ENCODE results near the gene PRIMA1. TPM values are rescaled to one million over a fixed set of nuclear protein-coding genes. Genes with fewer than 3 reads are reported as not detected.

Gene PRIMA1
- total RNA-seq, 2 experiments from 2014 or later: not detected

DNA sequence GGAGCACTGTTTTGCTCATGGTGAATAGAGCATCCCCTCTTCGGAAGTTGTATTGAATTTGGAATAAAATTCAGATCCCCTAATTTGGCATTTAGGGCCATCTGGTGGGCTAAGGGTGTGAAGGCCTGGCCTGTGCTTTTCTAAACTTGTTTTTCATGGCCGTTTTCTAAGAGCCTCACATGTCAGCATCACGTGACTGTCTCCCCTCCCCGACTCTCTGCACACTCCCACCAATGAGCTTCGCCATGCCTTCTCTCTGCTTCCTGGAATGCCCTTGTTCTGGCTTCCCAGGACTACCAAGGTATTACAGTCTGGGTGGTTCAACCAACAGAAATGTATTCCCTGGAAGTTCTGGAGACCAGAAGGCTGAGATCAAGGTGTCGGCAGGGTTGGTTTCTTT is 85.3 kb downstream of the PRIMA1 start:
- peaks cover 9% of the 10 kb centered on the region for H3K9me3 Mint-ChIP-seq
- no peaks in the 10 kb centered on the region for H3K36me3 Mint-ChIP-seq (ENCODE audit: low read depth)
- POLR2A ChIA-PET: no interaction called here
- CTCF ChIA-PET: no interaction called here
- H3K27me3 Mint-ChIP-seq: peaks cover 13% of the 10 kb centered on the region
- DNase-seq: no peak
- H3K4me1 Mint-ChIP-seq: no peaks in the 10 kb centered on the region
- no peak overlapping the region for H3K27ac Mint-ChIP-seq
- H3K4me3 Mint-ChIP-seq: no peak overlapping the region

GRCh38 chr14:93701562-93701961 is 86.7 kb downstream of the PRIMA1 start:
- no peak overlapping the region for H3K27ac Mint-ChIP-seq
- H3K4me3 Mint-ChIP-seq: no peak overlapping the region
- CTCF ChIA-PET: no interaction called here
- H3K4me1 Mint-ChIP-seq: no peaks in the 10 kb centered on the region
- no peak for DNase-seq
- no peaks in the 10 kb centered on the region for H3K36me3 Mint-ChIP-seq (ENCODE audit: low read depth)
- POLR2A ChIA-PET: no interaction called here
- peaks cover 10% of the 10 kb centered on the region for H3K9me3 Mint-ChIP-seq
- H3K27me3 Mint-ChIP-seq: peaks cover 14% of the 10 kb centered on the region

- ChIA-PET POLR2A (no interaction called here), CTCF (no interaction called here)
- DNase-seq: no peak
- H3K27me3 Mint-ChIP-seq: peaks cover 14% of the 10 kb centered on the region
- no peaks in the 10 kb centered on the region for H3K4me1 Mint-ChIP-seq
- no peak overlapping the region for H3K27ac Mint-ChIP-seq
- no peak overlapping the region for H3K4me3 Mint-ChIP-seq
- H3K36me3 Mint-ChIP-seq (ENCODE audit: low read depth): no peaks in the 10 kb centered on the region
- peaks cover 10% of the 10 kb centered on the region for H3K9me3 Mint-ChIP-seq
Measured at GRCh38 chr14:93700928-93701327, 87.4 kb downstream of the PRIMA1 start.

GRCh38 chr14:93693914-93694313 is 94.4 kb downstream of the PRIMA1 start:
- Mint-ChIP-seq H3K27me3 (peaks cover 7% of the 10 kb centered on the region), H3K4me3 (no peak overlapping the region), H3K9me3 (peaks cover 3% of the 10 kb centered on the region), H3K27ac (no peak overlapping the region), H3K36me3 (ENCODE audit: low read depth) (no peaks in the 10 kb centered on the region), H3K4me1 (no peaks in the 10 kb centered on the region)
- POLR2A ChIA-PET: no interaction called here
- DNase-seq: no peak
- CTCF ChIA-PET: no interaction called here

- no peak overlapping the region for H3K27ac Mint-ChIP-seq
- ChIA-PET CTCF (no interaction called here), POLR2A (no interaction called here)
- no peaks in the 10 kb centered on the region for H3K9me3 Mint-ChIP-seq
- H3K4me1 Mint-ChIP-seq: no peaks in the 10 kb centered on the region
- no peak for DNase-seq
- no peak overlapping the region for H3K4me3 Mint-ChIP-seq
- H3K36me3 Mint-ChIP-seq (ENCODE audit: low read depth): no peaks in the 10 kb centered on the region
- H3K27me3 Mint-ChIP-seq: peaks cover 13% of the 10 kb centered on the region
Measured at GRCh38 chr14:93691042-93691780, 97.1 kb downstream of the PRIMA1 start.

DNA sequence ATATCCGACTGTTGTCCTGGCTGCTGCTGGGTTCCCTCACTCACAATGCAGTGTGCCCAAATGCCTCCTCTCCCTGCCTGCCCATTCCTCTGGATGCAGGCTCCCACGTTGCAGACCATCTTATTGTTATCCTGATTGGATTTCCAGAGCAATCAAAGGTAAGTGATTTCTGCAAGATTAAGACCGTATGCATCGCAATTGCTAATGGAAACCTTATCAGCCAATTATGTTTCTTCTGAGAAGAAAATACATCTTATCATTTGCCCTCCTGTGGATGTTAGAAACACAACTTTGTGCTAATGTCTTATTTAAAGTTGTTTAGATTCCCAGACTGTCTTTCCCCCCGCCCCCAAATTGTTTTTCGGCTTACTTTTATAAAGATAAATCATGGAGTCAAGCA is 98.1 kb downstream of the PRIMA1 start:
- Mint-ChIP-seq H3K4me1 (no peaks in the 10 kb centered on the region), H3K27me3 (peaks cover 18% of the 10 kb centered on the region), H3K36me3 (ENCODE audit: low read depth) (no peaks in the 10 kb centered on the region), H3K4me3 (no peak overlapping the region), H3K27ac (no peak overlapping the region), H3K9me3 (no peaks in the 10 kb centered on the region)
- DNase-seq: no peak
- ChIA-PET CTCF (no interaction called here), POLR2A (no interaction called here)

GRCh38 chr14:93688820-93689219 is 99.5 kb downstream of the PRIMA1 start:
- Mint-ChIP-seq H3K4me1 (no peaks in the 10 kb centered on the region), H3K36me3 (ENCODE audit: low read depth) (no peaks in the 10 kb centered on the region), H3K27ac (no peak overlapping the region), H3K9me3 (no peaks in the 10 kb centered on the region), H3K4me3 (no peak overlapping the region), H3K27me3 (peaks cover 23% of the 10 kb centered on the region)
- DNase-seq: no peak
- ChIA-PET CTCF (interaction anchor here (0.6 kb wide), 1 partner anchor 10 kb away, joined by 3 read pairs; no protein-coding TSS in a partner anchor), POLR2A (no interaction called here)

GRCh38 chr14:93688239-93688666 is 100.0 kb downstream of the PRIMA1 start:
- Mint-ChIP-seq H3K27ac (no peak overlapping the region), H3K27me3 (peaks cover 23% of the 10 kb centered on the region), H3K4me3 (no peak overlapping the region), H3K36me3 (ENCODE audit: low read depth) (no peaks in the 10 kb centered on the region), H3K4me1 (no peaks in the 10 kb centered on the region), H3K9me3 (no peaks in the 10 kb centered on the region)
- POLR2A ChIA-PET: no interaction called here
- no peak for DNase-seq
- CTCF ChIA-PET: interaction anchor here (0.6 kb wide), 1 partner anchor 10 kb away, joined by 3 read pairs; no protein-coding TSS in a partner anchor

DNA sequence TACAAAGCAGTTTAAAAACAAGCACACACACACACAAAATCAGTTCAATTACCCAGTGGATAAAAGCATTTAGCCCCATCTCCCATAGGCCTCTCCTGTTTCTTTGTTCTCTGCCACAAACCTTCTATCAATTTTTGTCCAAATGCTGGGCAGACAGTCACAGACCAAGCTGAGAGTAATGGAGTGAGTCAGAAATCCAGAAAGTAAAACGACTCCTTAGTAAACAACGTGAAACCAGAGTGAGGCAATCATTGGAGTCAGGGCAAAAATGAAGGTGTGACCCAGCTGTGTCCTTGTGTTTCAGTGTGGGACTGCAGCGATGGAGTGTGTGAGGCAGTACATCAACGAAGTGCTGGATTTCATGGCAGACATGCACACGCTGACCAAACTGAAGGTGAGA is 102.0 kb downstream of the PRIMA1 start:
- ChIA-PET POLR2A (no interaction called here), CTCF (no interaction called here)
- Mint-ChIP-seq H3K36me3 (ENCODE audit: low read depth) (no peaks in the 10 kb centered on the region), H3K4me1 (no peaks in the 10 kb centered on the region), H3K4me3 (no peak overlapping the region), H3K27me3 (peaks cover 25% of the 10 kb centered on the region), H3K9me3 (no peaks in the 10 kb centered on the region), H3K27ac (no peak overlapping the region)
- no peak for DNase-seq

GRCh38 chr14:93685121-93685895 is 103.0 kb downstream of the PRIMA1 start:
- no peaks in the 10 kb centered on the region for H3K4me1 Mint-ChIP-seq
- POLR2A ChIA-PET: no interaction called here
- H3K36me3 Mint-ChIP-seq (ENCODE audit: low read depth): no peaks in the 10 kb centered on the region
- peaks cover 25% of the 10 kb centered on the region for H3K27me3 Mint-ChIP-seq
- H3K4me3 Mint-ChIP-seq: no peak overlapping the region
- no peaks in the 10 kb centered on the region for H3K9me3 Mint-ChIP-seq
- no peak for DNase-seq
- CTCF ChIA-PET: no interaction called here
- H3K27ac Mint-ChIP-seq: no peak overlapping the region

DNA sequence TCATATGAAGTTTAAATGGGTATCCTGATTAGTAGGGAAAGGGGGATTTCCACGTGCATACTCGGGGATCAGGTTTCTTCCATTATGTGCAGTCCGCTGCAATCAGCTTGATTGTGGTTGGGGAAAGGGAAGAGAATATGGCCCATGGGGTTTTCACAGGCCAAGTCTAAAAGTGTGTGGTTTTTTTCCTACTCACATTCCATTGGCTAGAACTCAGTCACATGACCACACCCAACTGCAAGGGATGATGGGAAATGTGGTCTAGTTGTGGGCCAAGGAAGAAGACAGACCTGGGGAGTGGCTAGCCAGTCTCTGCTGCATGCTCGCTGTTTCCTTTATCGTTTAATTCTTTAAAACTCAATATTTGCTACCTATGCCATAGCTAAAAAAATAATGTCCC is 105.1 kb downstream of the PRIMA1 start:
- H3K4me3 Mint-ChIP-seq: no peak overlapping the region
- no peaks in the 10 kb centered on the region for H3K4me1 Mint-ChIP-seq
- peaks cover 19% of the 10 kb centered on the region for H3K27me3 Mint-ChIP-seq
- no peak for DNase-seq
- H3K27ac Mint-ChIP-seq: no peak overlapping the region
- no peaks in the 10 kb centered on the region for H3K36me3 Mint-ChIP-seq (ENCODE audit: low read depth)
- ChIA-PET CTCF (no interaction called here), POLR2A (no interaction called here)
- H3K9me3 Mint-ChIP-seq: no peaks in the 10 kb centered on the region

DNA sequence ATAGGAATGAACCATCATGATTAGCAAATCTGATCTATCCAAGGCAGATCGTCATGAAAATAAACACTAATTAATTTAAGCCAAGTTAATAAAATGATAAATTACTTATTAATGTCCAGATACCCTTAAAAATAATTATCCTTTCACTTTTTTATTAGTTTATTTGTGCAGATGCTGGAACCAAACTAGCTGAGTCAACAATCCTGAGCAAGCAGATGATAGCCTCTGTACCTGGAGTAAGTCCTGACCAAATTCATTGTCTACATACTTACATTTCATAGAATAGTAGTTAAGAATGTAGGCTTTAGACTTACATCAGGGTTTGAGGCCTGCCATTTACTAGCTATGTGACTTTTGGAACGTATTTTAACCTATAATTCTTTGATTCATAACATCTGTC is 105.8 kb downstream of the PRIMA1 start:
- Mint-ChIP-seq H3K4me3 (no peak overlapping the region), H3K27ac (no peak overlapping the region), H3K4me1 (no peaks in the 10 kb centered on the region), H3K36me3 (ENCODE audit: low read depth) (no peaks in the 10 kb centered on the region), H3K9me3 (no peaks in the 10 kb centered on the region), H3K27me3 (peaks cover 14% of the 10 kb centered on the region)
- POLR2A ChIA-PET: no interaction called here
- CTCF ChIA-PET: interaction anchor here (0.6 kb wide), 1 partner anchor 23 kb away, joined by 3 read pairs; no protein-coding TSS in a partner anchor
- DNase-seq: no peak

DNA sequence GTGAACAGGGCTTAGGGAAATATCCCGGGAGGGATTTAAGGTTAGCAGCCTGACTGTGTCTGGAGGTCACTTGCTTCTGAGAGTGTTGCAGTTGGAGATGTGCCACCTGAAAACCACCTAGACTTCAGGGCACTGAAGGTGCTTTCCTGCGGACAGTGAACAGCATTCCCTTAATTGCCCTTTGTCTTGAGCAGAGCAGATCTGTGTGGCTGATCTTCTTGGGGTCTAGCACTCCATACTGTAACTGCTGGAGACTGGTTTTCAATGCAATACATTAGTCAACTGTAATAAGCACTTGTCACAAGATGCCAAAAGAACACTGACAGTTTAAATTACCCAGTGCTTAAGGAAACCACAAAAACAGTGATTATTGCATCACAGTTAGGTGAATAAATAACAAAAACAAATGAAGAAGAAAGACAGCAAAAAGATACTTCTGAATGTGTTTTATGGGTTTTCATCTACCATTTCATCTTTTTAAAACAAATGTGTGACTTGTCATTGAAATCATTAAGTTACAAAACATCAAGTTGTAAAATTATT is 111.8 kb downstream of the PRIMA1 start:
- Mint-ChIP-seq H3K36me3 (ENCODE audit: low read depth) (no peaks in the 10 kb centered on the region), H3K27me3 (peaks cover 8% of the 10 kb centered on the region)
- POLR2A ChIA-PET: no interaction called here

More for the DNA sequence above, 111.8 kb downstream of the PRIMA1 start:
- CTCF ChIA-PET: no interaction called here
- Mint-ChIP-seq H3K4me1 (no peaks in the 10 kb centered on the region), H3K9me3 (no peaks in the 10 kb centered on the region), H3K27ac (no peak overlapping the region), H3K4me3 (no peak overlapping the region)
- DNase-seq: no peak
